GM12865 (cell line): ENCODE results near the gene PXDN.

Experiments
- DNase-seq: peaks from one replicate; pipeline ENCODE4 v3.0.0; 2010; ENCODE audit warnings: low read depth
- H3K4me3 ChIP-seq: 2 replicates; pipeline ENCODE4 v1.5.1; 2011; ENCODE audit warnings: mild to moderate bottlenecking, low read depth, low read length, control low read depth
- TF ChIP-seq, protein P1 (sequence below): IDR thresholded peaks from 2 replicates; pipeline ENCODE4 v1.5.1; 2011; ENCODE audit warnings: low read length, control low read depth, low read depth, inconsistent platforms; ENCODE audit not compliant: insufficient read depth; ENCODE audit errors: missing control alignments

Gene PXDN

DNA sequence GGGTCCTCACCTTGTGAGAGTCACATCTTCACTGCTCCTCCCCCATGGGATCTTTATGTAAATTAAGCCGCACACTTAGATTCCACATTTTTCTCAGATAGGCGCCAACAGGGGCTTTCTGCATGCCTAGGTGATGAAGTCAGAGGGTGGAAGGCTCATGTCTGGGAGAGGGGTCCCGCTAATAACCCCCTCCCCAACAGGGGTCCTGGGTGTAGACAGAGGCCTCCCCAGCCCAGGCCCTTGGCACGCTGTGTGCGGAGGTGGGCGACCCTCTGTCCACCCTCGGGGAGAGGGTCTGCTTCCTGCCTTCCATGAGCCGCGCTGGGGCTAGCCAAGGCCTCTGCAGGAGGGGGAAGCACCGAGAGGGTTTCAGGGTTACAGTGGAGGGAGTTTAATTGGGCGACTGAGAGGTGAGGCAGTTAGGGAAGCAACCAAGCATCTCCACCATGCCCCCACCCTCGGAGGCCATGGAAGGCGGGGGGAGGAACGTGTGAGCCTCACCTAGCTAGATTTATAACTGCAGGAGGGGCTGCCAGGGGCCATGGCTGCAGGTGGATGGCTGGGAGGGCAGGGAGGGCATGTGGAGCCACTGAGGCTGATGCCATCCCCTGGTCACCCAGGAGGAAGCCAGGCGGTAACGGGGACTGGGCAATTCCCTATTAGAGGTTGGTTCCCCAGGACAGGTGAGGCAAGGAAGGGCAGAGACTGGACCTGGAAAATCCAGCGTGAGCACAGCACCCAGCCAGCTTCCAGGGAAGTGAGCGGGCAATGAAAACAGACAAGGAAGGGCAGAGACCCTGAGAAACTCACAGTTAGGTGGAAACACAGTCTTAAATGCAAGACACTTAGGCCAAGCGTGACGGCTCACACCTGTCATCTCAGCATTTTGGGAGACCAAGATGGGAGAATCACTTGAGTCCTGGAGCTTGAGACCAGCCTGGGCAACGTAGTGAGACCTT, 7.7 kb upstream of the PXDN start:
- H3K4me3 ChIP-seq, result no peak overlapping the region
- DNase-seq, result no peak
- TF ChIP-seq, protein P1, sequence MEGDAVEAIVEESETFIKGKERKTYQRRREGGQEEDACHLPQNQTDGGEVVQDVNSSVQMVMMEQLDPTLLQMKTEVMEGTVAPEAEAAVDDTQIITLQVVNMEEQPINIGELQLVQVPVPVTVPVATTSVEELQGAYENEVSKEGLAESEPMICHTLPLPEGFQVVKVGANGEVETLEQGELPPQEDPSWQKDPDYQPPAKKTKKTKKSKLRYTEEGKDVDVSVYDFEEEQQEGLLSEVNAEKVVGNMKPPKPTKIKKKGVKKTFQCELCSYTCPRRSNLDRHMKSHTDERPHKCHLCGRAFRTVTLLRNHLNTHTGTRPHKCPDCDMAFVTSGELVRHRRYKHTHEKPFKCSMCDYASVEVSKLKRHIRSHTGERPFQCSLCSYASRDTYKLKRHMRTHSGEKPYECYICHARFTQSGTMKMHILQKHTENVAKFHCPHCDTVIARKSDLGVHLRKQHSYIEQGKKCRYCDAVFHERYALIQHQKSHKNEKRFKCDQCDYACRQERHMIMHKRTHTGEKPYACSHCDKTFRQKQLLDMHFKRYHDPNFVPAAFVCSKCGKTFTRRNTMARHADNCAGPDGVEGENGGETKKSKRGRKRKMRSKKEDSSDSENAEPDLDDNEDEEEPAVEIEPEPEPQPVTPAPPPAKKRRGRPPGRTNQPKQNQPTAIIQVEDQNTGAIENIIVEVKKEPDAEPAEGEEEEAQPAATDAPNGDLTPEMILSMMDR, result no peak

DNA sequence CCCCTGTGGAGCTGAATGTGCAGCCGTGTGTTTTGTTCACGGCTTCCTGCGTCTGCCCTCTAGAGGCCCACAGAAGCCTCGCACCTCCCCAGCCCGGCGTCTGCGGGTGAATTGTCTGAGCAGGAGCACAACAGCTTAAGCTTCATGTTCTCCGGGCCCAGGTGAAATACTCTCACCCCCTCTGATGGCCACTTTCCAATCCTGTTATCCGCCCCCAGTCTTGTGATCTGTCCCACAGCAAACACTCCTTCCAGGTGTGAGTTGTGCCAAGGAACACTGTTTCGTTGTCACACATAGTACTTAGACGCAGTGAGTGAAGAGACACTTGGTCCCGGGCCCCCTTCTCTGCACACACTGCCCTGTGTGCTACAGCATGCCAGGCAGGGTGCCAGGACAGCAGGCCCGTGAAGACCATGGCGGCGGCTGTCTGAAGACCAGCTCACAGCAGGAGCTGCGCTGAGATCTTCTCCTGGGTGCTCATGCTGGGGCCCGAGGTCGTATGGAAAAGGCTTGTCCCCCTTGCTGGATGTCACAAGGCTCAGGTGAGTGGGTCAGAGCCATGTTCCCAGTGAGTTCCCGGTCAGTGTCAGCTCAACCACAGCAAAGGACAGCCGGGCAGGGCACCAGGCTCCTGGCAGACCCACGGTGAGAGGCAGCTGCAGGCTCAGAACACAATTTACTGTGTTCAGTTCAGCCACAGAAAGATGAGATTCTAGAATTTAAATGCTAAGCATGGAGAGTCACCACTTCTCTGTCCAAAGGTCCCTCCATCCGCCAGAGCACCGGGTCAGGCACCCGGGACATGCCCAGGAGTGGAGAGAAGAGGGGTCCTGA, 6.8 kb upstream of the PXDN start:
- DNase-seq, result peak; percentile 18
- H3K4me3 ChIP-seq, result no peak overlapping the region
- TF ChIP-seq, protein P1, result peak; percentile 45

DNA sequence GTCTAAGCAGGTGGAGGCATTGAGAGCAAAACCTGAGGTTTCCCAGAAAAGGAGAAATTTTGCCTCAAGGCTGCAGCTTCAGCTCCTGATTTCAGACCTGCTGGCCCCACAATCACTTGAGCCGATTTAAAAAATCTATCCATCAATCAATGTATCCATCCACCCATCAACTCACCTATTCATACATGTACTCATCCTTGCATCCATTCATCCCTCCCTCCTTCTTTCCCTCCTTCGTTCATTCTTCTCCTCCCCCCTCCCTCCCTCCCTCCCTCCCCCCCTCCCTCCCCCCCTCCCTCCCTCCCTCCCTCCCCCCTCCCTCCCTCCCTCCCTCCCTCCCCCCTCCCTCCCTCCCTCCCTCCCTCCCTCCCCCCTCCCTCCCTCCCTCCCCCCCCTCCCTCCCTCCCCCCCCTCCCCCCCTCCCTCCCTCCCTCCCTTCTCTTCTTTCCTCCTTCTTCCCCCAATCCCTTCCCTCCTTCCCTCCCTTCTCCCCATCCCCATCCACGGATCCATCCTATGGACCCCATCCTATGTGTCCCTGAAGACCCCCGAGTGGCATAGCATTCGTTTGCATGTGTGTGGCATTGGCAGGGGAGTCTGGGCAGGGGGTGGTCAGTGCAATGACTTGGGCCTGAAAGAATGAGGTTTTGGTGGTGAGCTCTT, 6.1 kb upstream of the PXDN start:
- DNase-seq, result no peak
- TF ChIP-seq, protein P1, result no peak

DNA sequence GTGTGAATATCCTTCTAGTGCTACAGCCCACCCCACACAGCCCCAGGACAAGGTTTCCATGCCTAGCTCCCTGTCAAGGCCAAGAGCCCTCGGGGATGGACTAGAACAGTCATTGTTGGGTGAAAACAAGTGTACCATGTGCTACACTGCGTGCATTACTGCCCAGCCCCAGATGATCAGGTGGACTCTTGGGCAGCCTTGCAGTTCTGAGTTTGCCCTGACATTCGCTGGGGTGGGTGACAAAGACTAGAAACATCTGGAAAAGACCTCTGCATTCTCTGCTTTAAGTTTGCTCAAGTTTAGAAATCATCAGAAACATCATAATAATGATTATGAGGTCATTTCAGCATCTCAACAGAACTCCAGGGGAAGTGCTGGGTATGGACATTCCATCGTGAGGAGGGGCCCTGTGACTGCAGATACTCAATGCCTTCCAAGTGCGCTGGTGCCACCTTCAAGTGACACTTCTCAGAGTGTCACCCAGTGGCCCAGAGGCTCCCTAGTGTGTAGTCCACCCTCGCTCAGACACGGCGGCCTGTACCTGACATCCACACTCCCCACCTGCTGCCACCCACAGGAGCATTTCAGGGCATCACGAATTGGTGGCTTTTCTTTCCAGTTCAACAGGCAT, 5.3 kb upstream of the PXDN start:
- TF ChIP-seq, protein P1, result no peak

More for the DNA sequence above, 6.1 kb upstream of the PXDN start:
- H3K4me3 ChIP-seq, result no peak overlapping the region

DNA sequence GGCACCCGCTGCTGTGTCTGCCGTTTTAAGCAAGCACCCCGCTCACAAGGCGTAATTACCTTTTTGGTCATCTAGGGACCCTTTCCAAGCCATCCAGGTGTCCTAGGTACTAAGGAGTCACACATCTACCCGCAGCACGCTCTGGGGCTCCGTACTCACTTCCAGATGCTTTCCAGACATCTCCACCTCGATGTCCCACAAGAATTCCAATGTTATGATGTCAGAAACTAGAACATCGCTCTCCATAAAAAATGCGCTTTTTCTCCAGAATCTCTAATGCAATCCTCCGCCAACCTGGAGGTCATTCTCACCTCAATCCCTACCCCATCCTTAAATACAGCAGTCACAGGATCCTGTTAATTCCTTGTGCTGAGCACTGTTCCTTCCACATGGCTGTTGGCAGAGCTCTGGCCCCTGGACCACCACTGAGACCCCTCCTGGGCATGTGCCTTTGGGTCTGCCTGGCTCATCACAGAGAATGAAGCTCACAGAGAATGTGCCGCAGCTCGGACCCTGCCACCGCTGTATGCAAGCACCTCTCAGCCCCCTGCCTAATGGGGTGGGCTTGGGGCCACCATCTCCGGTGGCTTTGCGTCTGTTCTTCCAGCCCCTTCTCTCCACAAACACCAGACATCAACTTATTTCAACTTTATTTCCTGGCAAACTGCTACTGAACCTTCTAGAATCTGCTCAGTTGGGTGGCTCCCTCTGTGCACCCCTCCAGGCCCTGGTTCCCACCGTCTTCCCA, 4.6 kb upstream of the PXDN start:
- no peak for DNase-seq
- TF ChIP-seq, protein P1, result no peak
- no peak overlapping the region for H3K4me3 ChIP-seq

More for the DNA sequence above, 5.3 kb upstream of the PXDN start:
- no peak for DNase-seq
- no peak overlapping the region for H3K4me3 ChIP-seq
